K562 (cell line): ENCODE results near the gene TMEM120B. TPM values are rescaled to one million over a fixed set of nuclear protein-coding genes. Genes with fewer than 3 reads are reported as not detected.
A peak's percentile ranks its signal among the peaks of the same experiment; 100 is the strongest.

ENCODE experiments used
- BCOR ChIP-seq: fragments of 450-650 bp; IDR thresholded peaks from 2 replicates; pipeline ENCODE4 v1.6.1; 2016
- GABPB1 ChIP-seq: sonication (generic); formaldehyde crosslinking; IDR thresholded peaks from 2 replicates; pipeline ENCODE4 v1.8.0; 2022; ENCODE audit warnings: mild to moderate bottlenecking, missing genetic modification reagents
- MYBL2 ChIP-seq, 2 experiments: fragments of 450-650 bp in 1 of 2; sonication (generic) in 1 of 2; formaldehyde crosslinking in 1 of 2; IDR thresholded peaks; 2 replicates each; pipeline versions ENCODE4 v1.6.1 to v1.8.1; 2017 to 2022; ENCODE audit warnings: borderline replicate concordance in 1 of 2, inconsistent platforms in 1 of 2, low read depth in 1 of 2, mild to moderate bottlenecking in 1 of 2, missing genetic modification reagents in 1 of 2, moderate library complexity in 1 of 2
- SUPT5H ChIP-seq: fragments of 450-650 bp; IDR thresholded peaks from 2 replicates; pipeline ENCODE4 v1.6.1; 2016
- polyA plus RNA-seq, 8 experiments: library from polyadenylated mRNA; depleted of rRNA in 4 of 8; stranded (reverse) in 5 of 8; unstranded in 3 of 8; fragments of >200 nt; fragmentation: Nextera tagmentation in 2 of 8; fragmentation: Illumina TruSeq in 1 of 8; extraction: Ambion mirVana in 2 of 8; extraction: Trizol in 1 of 8; gene quantifications; 2 replicates each; pipeline versions ENCODE4 v1.2.1 to v1.2.3, GENCODE V29; 2011 to 2014; ENCODE audit warnings: inconsistent platforms in 1 of 8, missing spikeins in 1 of 8
- total RNA-seq, 7 experiments: library from RNA; depleted of rRNA in 6 of 7; stranded (reverse); fragments of >200 nt in 6 of 7; fragmentation: Illumina TruSeq in 2 of 7; extraction: Trizol in 2 of 7; gene quantifications; 2 replicates each; pipeline versions ENCODE4 v1.2.1 to v1.2.3, GENCODE V29; 2011 to 2021; ENCODE audit warnings: low replicate concordance in 1 of 7
- TF ChIP-seq, protein P1 (sequence below): sonication (generic); formaldehyde crosslinking; IDR thresholded peaks from 2 replicates; pipeline ENCODE4 v1.8.0; 2023; ENCODE audit warnings: missing genetic modification reagents, mild to moderate bottlenecking, borderline replicate concordance
- TF ChIP-seq, protein P2 (sequence below): sonication (generic); formaldehyde crosslinking; IDR thresholded peaks from 2 replicates; pipeline ENCODE4 v1.8.0; 2022; ENCODE audit warnings: missing genetic modification reagents, mild to moderate bottlenecking, moderate library complexity, borderline replicate concordance

The TMEM120B gene
- total and polyA plus RNA-seq, 9 of the 15 experiments (the other 6 are each of a cell fraction or from before 2014, with no cell fraction given), result 1.7 to 18.6 (median 7.4) TPM

DNA sequence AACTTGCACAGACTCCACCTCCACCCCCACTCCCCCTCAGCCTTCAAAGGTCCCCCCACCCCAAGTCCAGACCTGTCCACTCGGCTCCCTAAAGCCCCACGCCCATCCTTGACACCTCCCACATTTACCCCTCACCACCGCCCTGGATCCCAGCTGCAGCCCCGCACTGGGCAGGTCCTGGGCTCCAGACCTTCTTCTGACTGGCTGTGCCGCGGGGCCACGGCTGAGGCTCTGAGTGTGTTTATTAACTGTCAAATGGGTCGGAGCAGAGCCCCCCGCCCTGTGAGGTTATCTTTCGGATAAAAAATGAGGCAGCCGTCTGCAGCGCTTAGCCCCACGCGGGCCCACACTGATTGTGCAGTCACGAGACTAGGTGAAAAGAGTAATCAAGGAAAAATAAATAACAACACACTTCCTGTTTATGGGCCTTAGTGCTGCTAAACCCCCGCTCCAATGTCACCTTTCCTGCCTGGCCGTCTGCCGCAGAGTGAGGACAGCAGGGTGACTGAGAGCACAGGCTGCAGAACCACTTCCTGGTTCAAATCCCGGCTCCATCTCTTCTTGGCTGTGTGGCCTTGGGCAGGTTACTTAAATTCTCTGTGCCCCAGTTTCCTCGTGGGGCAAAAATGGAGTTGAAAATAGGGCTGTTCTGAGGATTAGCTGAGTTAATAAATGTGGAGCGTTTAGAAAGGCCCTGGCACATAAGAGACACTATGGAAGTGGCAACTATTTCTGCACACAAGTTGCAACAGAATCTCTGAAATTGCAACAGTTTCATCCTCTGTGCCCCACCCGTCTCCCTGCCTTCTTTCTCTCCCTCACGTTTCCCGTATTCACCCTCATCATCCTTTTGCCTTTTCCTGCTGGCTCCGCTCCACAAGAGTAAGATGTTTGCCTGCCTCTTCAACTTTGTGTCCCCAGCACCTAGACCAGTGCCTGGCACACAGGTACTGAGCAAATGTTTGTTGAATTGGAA lies 100.7 kb downstream of the TMEM120B start (continued):
- TF ChIP-seq, protein P1, sequence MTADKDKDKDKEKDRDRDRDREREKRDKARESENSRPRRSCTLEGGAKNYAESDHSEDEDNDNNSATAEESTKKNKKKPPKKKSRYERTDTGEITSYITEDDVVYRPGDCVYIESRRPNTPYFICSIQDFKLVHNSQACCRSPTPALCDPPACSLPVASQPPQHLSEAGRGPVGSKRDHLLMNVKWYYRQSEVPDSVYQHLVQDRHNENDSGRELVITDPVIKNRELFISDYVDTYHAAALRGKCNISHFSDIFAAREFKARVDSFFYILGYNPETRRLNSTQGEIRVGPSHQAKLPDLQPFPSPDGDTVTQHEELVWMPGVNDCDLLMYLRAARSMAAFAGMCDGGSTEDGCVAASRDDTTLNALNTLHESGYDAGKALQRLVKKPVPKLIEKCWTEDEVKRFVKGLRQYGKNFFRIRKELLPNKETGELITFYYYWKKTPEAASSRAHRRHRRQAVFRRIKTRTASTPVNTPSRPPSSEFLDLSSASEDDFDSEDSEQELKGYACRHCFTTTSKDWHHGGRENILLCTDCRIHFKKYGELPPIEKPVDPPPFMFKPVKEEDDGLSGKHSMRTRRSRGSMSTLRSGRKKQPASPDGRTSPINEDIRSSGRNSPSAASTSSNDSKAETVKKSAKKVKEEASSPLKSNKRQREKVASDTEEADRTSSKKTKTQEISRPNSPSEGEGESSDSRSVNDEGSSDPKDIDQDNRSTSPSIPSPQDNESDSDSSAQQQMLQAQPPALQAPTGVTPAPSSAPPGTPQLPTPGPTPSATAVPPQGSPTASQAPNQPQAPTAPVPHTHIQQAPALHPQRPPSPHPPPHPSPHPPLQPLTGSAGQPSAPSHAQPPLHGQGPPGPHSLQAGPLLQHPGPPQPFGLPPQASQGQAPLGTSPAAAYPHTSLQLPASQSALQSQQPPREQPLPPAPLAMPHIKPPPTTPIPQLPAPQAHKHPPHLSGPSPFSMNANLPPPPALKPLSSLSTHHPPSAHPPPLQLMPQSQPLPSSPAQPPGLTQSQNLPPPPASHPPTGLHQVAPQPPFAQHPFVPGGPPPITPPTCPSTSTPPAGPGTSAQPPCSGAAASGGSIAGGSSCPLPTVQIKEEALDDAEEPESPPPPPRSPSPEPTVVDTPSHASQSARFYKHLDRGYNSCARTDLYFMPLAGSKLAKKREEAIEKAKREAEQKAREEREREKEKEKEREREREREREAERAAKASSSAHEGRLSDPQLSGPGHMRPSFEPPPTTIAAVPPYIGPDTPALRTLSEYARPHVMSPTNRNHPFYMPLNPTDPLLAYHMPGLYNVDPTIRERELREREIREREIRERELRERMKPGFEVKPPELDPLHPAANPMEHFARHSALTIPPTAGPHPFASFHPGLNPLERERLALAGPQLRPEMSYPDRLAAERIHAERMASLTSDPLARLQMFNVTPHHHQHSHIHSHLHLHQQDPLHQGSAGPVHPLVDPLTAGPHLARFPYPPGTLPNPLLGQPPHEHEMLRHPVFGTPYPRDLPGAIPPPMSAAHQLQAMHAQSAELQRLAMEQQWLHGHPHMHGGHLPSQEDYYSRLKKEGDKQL (CRISPR knock-in tag), result no peak
- peak; percentile 59 for TF ChIP-seq BCOR
- no peak for TF ChIP-seq GABPB1 (CRISPR knock-in tag)
- TF ChIP-seq, protein P2, sequence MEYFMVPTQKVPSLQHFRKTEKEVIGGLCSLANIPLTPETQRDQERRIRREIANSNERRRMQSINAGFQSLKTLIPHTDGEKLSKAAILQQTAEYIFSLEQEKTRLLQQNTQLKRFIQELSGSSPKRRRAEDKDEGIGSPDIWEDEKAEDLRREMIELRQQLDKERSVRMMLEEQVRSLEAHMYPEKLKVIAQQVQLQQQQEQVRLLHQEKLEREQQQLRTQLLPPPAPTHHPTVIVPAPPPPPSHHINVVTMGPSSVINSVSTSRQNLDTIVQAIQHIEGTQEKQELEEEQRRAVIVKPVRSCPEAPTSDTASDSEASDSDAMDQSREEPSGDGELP (CRISPR knock-in tag), result 0 out of 2 replicates have a peak, but pooled peaks have one; percentile 13
- no peak for TF ChIP-seq SUPT5H
- no peak for TF ChIP-seq MYBL2 (IDR thresholded peaks at IDR 0.05; ENCODE audit: low read depth)
- no peak for TF ChIP-seq MYBL2 (CRISPR knock-in tag; IDR thresholded peaks at IDR 0.05; ENCODE audit: borderline replicate concordance)
- TF ChIP-seq, all 486 proteins: peak for 9
